ENCODE results near the gene MT1A.

The MT1A gene

DNA sequence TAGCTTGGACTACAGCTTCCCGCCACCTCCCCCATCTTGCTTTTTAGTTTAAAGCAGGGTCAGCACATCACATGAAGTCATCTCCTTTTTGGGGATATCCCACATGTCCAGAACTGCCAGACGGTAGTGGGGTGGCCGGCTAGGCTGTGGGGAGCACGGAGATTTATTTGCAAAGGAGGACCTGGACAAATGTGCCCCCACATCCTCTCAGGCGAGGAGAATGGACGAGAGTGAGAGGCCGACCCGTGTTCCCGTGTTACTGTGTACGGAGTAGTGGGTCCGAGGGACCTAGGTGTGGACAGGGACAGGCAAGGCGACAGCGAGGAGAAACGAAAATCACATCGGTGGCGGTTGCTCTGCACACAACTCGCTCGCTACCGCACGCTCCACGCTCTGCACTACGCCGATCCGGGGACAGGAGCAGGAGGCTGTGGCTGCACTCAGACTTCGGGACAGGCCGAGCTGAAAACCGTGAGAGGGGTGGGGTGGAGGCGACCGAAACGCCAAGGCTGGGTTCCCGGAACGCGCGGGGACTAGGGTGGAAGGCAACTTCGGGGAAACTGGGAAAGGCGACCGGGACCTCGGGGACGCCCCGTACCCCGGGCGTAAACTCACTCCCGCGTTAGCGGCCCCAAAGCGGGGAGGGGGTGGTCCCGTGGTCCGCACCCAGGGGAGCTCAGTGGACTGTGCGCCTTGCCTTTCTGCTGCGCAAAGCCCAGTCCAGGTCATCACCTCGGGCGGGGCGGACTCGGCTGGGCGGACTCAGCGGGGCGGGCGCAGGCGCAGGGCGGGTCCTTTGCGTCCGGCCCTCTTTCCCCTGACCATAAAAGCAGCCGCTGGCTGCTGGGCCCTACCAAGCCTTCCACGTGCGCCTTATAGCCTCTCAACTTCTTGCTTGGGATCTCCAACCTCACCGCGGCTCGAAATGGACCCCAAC lies at the start of gene MT1A:
TSS of gene MT1A (plus strand) at position 853 of the 937 bp plus-strand sequence. CDS start at position 926, 73 bp downstream.
- no peaks in the 10 kb centered on the region for H3K36me3 ChIP-seq (ENCODE audit: insufficient read depth, low read length)
- no peaks in the 10 kb centered on the region for H3K4me1 ChIP-seq (ENCODE audit: insufficient read depth, low read length)
- no peak within 1 kb of the TSS for H3K4me3 ChIP-seq (ENCODE audit: low read depth in 1 of 2, low read length in 2 of 2)
- DNase-seq, result no peak
- H3K79me2 ChIP-seq (ENCODE audit: insufficient read depth, low read length), result no peaks in the 10 kb centered on the region
- no peak within 1 kb of the TSS for H3K4me2 ChIP-seq (ENCODE audit: insufficient read depth, low read length)
- H4K20me1 ChIP-seq (ENCODE audit: insufficient read depth, low read length), result no peaks in the 10 kb centered on the region
- peaks cover 34% of the 10 kb centered on the region for H3K27me3 ChIP-seq (ENCODE audit: insufficient read depth, low read length, poor library complexity)
- no peak within 1 kb of the TSS for H3K9ac ChIP-seq (ENCODE audit: low read depth, low read length)
- no peak within 1 kb of the TSS for H3K27ac ChIP-seq (ENCODE audit: low read length)
- TF ChIP-seq EZH2 (IDR thresholded peaks at IDR 0.05; ENCODE audit: borderline replicate concordance, low read depth, low read length, severe bottlenecking), result no peak
- TF ChIP-seq, protein P1, sequence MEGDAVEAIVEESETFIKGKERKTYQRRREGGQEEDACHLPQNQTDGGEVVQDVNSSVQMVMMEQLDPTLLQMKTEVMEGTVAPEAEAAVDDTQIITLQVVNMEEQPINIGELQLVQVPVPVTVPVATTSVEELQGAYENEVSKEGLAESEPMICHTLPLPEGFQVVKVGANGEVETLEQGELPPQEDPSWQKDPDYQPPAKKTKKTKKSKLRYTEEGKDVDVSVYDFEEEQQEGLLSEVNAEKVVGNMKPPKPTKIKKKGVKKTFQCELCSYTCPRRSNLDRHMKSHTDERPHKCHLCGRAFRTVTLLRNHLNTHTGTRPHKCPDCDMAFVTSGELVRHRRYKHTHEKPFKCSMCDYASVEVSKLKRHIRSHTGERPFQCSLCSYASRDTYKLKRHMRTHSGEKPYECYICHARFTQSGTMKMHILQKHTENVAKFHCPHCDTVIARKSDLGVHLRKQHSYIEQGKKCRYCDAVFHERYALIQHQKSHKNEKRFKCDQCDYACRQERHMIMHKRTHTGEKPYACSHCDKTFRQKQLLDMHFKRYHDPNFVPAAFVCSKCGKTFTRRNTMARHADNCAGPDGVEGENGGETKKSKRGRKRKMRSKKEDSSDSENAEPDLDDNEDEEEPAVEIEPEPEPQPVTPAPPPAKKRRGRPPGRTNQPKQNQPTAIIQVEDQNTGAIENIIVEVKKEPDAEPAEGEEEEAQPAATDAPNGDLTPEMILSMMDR (IDR thresholded peaks at IDR 0.05; ENCODE audit: borderline replicate concordance, extremely low read depth, low read length, poor library complexity, severe bottlenecking), result no peak
- ATAC-seq (ENCODE audit: insufficient read depth, low read depth), result no peak
- H2AFZ ChIP-seq (ENCODE audit: low read depth, low read length), result no peak within 1 kb of the TSS
- no peaks in the 10 kb centered on the region for H3K9me3 ChIP-seq (ENCODE audit: insufficient read depth, low read length, severe bottlenecking)

DNA sequence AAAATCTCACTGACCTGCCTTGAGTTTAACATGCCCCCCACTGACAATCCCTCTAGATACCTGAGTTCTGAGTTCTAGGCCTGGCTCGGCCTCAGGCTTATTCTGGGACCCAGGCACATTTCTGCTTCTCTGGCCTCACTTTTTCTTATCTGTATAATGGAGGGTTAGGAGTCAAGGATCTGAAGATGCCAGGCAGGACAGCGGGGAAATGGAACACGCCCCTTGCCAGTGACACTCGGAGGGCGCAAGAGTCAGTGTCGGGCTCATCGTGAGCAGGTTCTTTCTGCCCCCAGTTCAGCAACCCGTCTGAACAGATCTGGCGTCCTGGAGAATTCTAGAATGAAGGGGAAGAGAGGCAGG lies 49.7 kb upstream of the MT1A start:
- Histone ChIP-seq H3K9ac (ENCODE audit: low read depth, low read length) (no peak overlapping the region), H3K36me3 (ENCODE audit: insufficient read depth, low read length) (no peaks in the 10 kb centered on the region), H4K20me1 (ENCODE audit: insufficient read depth, low read length) (no peaks in the 10 kb centered on the region), H3K27me3 (ENCODE audit: insufficient read depth, low read length, poor library complexity) (no peaks in the 10 kb centered on the region), H3K79me2 (ENCODE audit: insufficient read depth, low read length) (no peaks in the 10 kb centered on the region), H3K4me2 (ENCODE audit: insufficient read depth, low read length) (no peak overlapping the region), H3K4me1 (ENCODE audit: insufficient read depth, low read length) (no peaks in the 10 kb centered on the region), H3K4me3 (ENCODE audit: low read depth in 1 of 2, low read length in 2 of 2) (no peak overlapping the region), H3K9me3 (ENCODE audit: insufficient read depth, low read length, severe bottlenecking) (no peaks in the 10 kb centered on the region), H3K27ac (ENCODE audit: low read length) (no peak overlapping the region), H2AFZ (ENCODE audit: low read depth, low read length) (no peak overlapping the region)
- TF ChIP-seq, protein P1 (IDR thresholded peaks at IDR 0.05; ENCODE audit: borderline replicate concordance, extremely low read depth, low read length, poor library complexity, severe bottlenecking), result no peak
- TF ChIP-seq EZH2 (IDR thresholded peaks at IDR 0.05; ENCODE audit: borderline replicate concordance, low read depth, low read length, severe bottlenecking), result no peak
- DNase-seq, result no peak
- no peak for ATAC-seq (ENCODE audit: insufficient read depth, low read depth)

GRCh38 chr16:56589141-56590039 lies 49.1 kb upstream of the MT1A start, which contains the start of gene MT3:
Gene MT3 (plus strand): TSS chr16:56589528. CDS start chr16:56589591, 63 bp downstream.
- H3K4me2 ChIP-seq (ENCODE audit: insufficient read depth, low read length), result no peak within 1 kb of the TSS
- H3K9ac ChIP-seq (ENCODE audit: low read depth, low read length), result no peak within 1 kb of the TSS
- no peaks in the 10 kb centered on the region for H3K36me3 ChIP-seq (ENCODE audit: insufficient read depth, low read length)
- H2AFZ ChIP-seq (ENCODE audit: low read depth, low read length), result no peak within 1 kb of the TSS
- DNase-seq, result no peak
- no peak within 1 kb of the TSS for H3K4me3 ChIP-seq (ENCODE audit: low read depth in 1 of 2, low read length in 2 of 2)
- H3K79me2 ChIP-seq (ENCODE audit: insufficient read depth, low read length), result no peaks in the 10 kb centered on the region
- no peak for TF ChIP-seq EZH2 (IDR thresholded peaks at IDR 0.05; ENCODE audit: borderline replicate concordance, low read depth, low read length, severe bottlenecking)
- TF ChIP-seq, protein P1 (IDR thresholded peaks at IDR 0.05; ENCODE audit: borderline replicate concordance, extremely low read depth, low read length, poor library complexity, severe bottlenecking), result no peak
- no peaks in the 10 kb centered on the region for H3K4me1 ChIP-seq (ENCODE audit: insufficient read depth, low read length)
- no peak within 1 kb of the TSS for H3K27ac ChIP-seq (ENCODE audit: low read length)
- H3K9me3 ChIP-seq (ENCODE audit: insufficient read depth, low read length, severe bottlenecking), result no peaks in the 10 kb centered on the region
- no peaks in the 10 kb centered on the region for H3K27me3 ChIP-seq (ENCODE audit: insufficient read depth, low read length, poor library complexity)
- H4K20me1 ChIP-seq (ENCODE audit: insufficient read depth, low read length), result no peaks in the 10 kb centered on the region
- no peak for ATAC-seq (ENCODE audit: insufficient read depth, low read depth)
